HG03196 (cell line): Measurements from ENCODE around the gene FLNB.

Source experiments
- ATAC-seq: cut with Tn5 transposase; IDR thresholded peaks from one replicate; pipeline ENCODE4 v1.9.1; 2021; ENCODE audit not compliant: unreplicated experiment

Gene FLNB

DNA sequence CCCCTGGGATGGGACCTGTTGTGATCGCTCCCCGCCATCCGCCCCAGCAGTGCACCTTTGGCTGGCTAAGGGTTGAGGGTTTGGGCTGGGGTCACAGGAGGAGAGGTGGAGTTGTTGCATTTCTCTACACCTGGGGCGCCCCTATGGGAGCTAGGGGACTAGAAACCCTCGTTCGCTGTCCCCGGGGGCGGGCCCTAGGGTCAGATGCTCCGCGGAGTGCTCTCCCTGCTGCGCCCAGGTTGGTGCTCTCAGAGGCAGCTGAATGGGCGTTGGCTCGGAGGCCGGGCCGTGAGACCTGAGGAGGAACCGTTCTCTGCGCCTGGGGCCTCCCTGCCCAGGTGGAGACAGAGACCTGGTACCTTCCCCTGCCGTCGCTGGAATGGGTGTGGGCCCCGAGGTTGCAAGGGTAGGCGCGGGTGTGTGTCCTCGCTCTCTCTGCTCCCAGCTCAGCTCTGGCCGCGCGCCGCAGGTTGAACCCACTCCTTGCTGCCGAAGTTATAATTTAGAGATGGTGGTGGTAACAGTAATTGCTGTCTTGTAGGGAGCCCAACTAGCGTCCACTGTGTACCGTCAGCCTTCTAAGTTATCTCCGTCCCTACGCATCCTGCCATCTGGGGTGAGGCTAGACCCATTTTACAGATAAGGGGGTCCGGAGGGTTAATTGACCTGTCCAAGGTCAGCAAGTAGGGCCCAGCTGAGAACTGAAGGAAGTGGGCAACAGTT is 965 bp downstream of the FLNB start:
- ATAC-seq, result no peak

DNA sequence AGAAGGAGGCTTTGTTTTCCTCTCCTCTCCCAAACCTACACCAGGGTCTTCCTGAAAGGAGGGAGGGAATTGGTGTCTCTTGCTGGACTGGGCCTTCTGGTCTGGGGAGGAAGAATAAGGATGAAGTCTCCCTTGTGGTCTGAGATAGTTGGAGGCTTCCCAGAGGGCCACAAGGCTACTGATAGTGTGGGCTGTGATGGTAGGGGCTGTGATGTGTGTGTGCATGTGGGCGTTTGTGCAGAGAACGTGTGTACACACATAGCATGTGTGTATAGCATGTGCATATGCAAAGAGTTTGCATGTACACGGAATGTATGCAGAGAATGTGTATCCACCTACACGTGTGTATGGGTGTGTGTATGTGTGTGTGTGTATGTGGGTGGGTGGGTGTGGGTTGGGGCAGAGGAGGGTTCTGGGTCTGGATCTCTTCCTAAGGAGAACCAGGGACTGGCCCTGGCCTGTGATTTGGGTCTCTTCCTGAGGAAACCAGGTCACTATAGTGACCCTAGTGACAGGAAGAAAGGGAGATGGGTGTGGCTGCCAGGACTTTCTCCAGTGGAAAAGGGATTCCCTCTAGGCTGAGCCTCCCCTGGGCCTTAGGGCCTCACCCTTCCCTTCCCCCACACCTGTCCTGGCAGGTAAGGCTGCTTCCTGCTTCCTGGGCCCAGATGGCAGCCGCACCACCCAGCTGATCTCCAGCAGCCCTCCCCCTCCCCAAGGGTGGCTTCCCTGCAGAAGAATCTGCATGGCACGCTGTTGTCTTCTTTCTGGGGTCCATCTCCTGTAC is 1.7 kb downstream of the FLNB start:
- no peak for ATAC-seq

DNA sequence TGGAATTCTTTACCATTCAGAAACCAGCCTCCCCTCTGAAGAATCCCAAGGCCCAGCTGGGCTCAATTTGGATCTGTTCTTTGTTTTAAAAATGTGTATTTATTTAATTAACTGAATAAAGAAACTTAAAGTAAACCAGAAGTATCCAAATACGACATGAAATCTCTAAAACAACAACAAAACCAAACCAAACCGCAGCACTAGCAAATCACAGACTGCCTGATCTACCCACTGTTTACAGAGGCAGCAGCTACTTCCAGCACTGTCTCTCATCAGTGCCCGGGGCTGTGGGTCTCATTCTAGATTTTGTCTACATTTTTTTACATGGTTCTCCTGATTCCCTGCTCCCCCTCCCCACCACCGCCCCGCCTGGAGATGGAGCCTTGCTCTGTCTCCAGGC is 2.3 kb downstream of the FLNB start:
- no peak for ATAC-seq

DNA sequence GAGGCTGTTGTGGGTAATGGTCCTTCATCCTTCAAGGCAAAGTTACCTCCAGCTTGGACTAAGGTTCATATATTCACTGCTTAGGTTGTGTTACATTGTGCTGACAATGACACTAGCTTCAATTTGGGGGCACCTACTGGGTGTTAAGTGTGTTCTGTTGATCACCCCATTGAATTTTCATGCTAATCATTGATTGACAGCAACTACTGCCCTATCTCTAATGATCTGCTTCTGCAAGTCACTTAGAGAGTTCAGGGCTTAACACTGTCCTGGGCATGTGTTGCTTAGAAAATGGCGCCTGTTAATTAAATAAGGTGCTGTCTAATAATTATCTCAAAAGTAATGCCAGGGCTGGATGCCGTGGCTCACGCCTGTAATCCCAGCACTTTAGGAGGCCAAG is 3.4 kb downstream of the FLNB start:
- ATAC-seq, result no peak

DNA sequence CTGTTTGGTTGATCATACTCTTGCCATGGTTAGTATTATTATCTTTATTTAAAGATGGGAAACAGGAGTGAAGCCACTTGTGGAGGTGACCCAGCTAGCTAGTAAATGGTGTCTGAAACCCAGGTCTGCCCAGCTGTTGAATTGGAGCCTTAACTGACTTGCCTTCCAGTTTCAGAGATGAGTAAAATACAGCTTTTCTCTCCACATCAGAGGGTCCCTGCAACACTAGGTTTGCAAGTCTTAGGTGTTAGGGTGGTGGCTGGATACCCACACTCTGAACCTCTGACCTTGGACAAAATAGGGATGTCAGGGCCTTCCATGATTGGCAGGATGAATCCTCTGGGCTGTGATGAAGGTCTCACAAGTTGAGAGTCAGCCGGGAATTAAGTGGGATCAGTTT is 4.1 kb downstream of the FLNB start:
- ATAC-seq, result no peak

DNA sequence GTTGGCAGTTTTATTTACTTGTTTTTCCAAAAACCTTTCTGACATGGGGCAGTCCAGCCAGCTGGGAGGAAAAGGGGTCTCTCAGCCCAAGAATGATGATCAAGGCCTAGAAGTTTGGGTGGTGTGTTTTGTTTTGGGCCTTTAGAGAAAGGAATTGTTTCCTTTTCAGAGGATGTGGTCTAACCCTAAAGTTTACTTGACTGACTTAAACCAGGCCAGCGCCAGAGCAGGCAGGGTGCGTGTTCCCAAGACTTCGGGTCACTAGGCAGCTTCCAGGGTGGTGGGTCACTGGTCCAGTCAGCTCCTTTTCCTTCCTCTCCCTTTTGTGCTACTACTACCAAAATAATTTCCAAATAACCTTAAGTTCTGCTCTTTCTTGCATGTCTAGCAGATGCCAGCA is 4.9 kb downstream of the FLNB start:
- ATAC-seq, result no peak

DNA sequence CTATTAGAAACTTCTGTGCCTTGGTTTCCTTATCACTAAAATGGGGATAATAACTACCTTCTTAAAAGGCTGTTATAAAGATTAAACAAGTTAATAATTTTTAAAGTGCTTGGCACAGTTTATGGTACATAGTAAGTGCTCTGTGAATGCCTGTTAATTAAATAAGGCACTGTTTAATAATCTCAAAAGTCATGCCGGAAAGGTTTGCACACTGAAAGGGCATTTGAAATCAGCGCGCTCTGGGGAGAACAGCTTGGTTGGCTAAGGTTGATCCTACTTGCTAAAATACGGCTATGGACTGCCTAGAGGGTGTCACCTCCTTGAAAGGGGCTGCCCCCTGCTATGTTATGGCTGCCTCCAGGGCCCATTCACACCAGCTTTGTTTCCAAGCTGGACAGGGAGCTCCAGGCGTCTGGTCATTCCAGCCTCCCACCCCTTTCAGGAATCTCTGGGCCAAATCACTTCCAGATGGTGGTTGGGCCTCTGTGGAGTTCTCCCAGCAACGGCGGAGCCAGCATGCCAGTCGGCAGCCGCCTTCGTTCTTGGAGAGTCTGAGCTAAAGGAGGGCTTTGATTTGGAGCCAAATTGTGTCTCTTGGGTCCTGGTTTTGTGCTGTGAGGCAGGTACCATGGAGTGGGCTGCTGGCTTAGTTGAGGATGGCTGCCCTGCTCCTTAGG is 5.9 kb downstream of the FLNB start:
- ATAC-seq, result no peak

- no peak for ATAC-seq
These were observed 7.3 kb downstream of the FLNB start for GRCh38 chr3:58015520-58015915.

GRCh38 chr3:58016710-58017109 is 8.5 kb downstream of the FLNB start:
- ATAC-seq, result no peak

DNA sequence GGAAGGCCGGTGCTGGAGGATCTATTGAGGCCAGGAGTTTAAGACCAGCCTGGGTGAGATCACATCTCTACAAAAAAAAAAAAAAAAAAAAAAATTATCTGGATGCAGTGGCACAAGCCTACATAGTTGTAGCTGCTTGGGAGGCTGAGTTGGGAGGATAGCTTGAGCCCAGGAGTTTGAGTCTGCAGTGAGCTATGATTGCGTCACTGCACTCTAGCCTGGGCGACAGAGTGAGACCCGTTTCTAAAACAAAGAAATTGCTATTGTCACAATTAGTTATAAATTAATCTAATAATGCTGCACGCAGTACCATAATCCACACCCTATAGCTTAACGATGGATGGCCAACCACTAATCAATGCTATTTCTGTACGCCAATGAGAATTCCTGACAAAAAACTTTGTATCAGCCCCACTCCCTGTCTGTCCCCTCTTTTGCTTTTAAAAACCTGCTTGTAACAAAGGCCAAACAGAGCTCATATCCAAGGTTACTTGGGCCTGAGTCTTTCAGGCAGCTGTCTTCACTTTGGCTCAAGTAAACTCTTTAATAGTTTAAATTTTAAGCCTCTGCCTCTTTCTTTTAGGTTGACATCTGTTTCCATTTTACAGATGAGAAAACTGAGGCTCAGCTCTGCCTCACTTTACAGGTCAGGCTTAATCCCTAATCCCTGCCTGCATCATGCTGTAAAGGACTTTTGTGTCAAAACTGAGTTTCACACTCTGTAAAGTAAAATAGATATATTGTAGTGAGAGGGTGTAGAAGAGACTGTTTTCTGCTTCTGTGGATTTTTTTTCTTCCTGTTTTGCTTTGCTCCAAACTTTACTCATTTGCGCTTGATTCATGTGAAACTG is 10.9 kb downstream of the FLNB start:
- ATAC-seq, result no peak

GRCh38 chr3:58020783-58021071 is 12.5 kb downstream of the FLNB start:
- no peak for ATAC-seq

GRCh38 chr3:58021072-58021959 is 13.1 kb downstream of the FLNB start:
- ATAC-seq, result no peak

GRCh38 chr3:58021962-58022361 is 13.7 kb downstream of the FLNB start:
- no peak for ATAC-seq

GRCh38 chr3:58022490-58022889 is 14.3 kb downstream of the FLNB start:
- no peak for ATAC-seq

GRCh38 chr3:58023531-58023930 is 15.3 kb downstream of the FLNB start:
- ATAC-seq, result no peak

- no peak for ATAC-seq
These were observed 17.2 kb downstream of the FLNB start for GRCh38 chr3:58025406-58025805.

- no peak for ATAC-seq
These were observed 17.8 kb downstream of the FLNB start for GRCh38 chr3:58025837-58026569.

DNA sequence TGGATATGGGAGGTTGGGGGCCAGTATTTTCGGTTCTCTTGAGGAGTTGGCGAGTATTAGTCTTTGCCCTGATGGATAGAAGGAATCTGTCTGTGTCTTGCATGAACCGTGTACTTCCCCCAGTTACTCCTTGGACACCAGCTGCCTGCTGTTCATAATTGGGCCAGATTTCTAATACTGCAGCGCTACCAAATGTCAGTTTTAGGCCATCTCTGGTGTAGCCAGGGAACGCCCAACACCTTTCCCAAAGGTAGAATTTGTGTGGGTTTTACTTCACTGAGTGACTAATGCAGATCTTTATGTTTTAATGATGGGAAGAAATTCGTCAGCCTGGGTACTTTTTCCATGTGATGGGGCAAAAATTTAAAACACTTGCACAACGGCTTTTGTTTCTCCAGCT is 18.4 kb downstream of the FLNB start:
- no peak for ATAC-seq

DNA sequence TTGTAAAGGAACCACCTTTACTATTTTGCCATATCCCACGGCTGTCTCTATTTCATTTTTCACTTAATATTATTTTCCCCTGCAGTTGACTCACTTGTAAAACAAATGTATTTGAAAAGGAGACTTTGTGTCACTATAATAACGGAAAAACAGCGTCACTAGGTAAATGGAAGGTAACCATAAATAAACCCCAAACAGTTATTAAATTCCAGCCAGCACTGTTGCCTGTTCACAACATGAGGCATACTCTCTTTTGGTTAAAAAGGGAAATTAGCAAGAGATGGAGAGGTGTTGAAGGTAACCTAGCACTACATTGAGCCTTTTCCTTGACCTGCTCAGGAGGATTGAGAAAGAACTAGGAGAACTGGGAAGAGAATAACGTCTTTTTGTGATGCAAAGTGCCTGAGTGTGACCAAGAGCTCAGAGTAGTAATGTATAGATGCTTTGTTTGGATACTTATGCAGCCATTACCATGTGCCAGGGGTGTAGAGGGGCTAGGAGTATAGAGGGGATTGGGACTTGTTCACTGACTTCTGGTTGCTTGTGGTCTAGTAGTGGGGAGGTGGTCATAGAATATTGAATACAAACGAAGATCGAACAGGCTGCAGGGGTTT is 19.6 kb downstream of the FLNB start:
- ATAC-seq, result no peak
